Mammary epithelial cell (primary cell): Measurements from ENCODE around the gene TMEM120B.

ENCODE experiments used
- EZH2 ChIP-seq: IDR thresholded peaks from 2 replicates; pipeline ENCODE4 v1.6.1; 2012; ENCODE audit warnings: low read length, inconsistent platforms, borderline replicate concordance
- TF ChIP-seq, protein P1 (sequence below), 2 donors: IDR thresholded peaks in 1 of 2; conservative IDR thresholded peaks in 1 of 2; 2 replicates each; pipeline ENCODE4 v1.5.1; 2011 to 2012; ENCODE audit warnings: inconsistent platforms in 2 of 2, low read length in 2 of 2, mild to moderate bottlenecking in 2 of 2, control low read depth in 1 of 2, low read depth in 1 of 2; ENCODE audit not compliant: insufficient read depth in 1 of 2; ENCODE audit errors: extremely low read depth in 1 of 2

DNA sequence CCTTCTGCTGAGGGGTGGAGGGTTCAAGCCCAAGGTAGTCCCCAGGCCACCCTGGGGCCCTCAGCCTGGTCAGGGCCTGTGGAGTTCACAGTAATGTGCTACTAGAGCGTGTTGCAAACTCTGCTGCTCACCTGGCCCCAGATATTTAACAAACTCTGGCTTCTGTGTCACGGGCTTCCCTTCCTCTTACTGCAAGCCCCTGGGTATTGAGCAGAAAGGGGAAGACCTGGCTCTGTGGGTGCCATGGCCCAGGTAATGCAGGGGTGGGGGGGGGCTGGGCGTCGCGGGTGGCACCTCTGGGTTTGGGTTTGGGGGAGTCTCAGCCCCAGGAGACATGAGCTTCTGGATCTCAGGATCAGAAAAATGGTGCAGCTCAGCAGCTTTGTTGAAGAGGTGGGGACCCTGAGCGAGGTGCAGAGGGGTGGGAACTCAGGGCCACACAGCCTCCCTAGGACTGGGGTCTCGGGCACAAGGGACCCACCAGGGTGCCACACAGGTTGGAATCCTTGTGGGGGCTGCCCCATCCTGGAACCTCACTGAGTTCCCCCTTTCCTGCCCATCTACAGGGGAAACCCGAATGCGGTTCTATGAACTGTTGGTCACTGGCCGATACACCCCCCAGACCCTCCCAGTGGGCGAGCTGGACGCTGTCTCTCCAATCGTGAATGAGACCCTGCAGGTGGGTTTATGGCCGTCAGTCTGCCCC is 95.2 kb downstream of the TMEM120B start:
- TF ChIP-seq, protein P1, sequence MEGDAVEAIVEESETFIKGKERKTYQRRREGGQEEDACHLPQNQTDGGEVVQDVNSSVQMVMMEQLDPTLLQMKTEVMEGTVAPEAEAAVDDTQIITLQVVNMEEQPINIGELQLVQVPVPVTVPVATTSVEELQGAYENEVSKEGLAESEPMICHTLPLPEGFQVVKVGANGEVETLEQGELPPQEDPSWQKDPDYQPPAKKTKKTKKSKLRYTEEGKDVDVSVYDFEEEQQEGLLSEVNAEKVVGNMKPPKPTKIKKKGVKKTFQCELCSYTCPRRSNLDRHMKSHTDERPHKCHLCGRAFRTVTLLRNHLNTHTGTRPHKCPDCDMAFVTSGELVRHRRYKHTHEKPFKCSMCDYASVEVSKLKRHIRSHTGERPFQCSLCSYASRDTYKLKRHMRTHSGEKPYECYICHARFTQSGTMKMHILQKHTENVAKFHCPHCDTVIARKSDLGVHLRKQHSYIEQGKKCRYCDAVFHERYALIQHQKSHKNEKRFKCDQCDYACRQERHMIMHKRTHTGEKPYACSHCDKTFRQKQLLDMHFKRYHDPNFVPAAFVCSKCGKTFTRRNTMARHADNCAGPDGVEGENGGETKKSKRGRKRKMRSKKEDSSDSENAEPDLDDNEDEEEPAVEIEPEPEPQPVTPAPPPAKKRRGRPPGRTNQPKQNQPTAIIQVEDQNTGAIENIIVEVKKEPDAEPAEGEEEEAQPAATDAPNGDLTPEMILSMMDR (conservative IDR thresholded peaks at IDR 0.05 in 1 of 2, IDR thresholded peaks at IDR 0.05 in 1 of 2; ENCODE audit: extremely low read depth in 1 of 2, insufficient read depth in 1 of 2, low read depth in 1 of 2, low read length in 2 of 2): no peak
- TF ChIP-seq EZH2: no peak
